Activated gamma-delta T cell treated with Interleukin-2 at 50 U/mL for 16 hours (primary cell): ENCODE results near the gene ATP6V1F.

Experiments used
- DNase-seq: peaks from one replicate; pipeline ENCODE4 v3.0.0-alpha.2; 2020

ATP6V1F gene

DNA sequence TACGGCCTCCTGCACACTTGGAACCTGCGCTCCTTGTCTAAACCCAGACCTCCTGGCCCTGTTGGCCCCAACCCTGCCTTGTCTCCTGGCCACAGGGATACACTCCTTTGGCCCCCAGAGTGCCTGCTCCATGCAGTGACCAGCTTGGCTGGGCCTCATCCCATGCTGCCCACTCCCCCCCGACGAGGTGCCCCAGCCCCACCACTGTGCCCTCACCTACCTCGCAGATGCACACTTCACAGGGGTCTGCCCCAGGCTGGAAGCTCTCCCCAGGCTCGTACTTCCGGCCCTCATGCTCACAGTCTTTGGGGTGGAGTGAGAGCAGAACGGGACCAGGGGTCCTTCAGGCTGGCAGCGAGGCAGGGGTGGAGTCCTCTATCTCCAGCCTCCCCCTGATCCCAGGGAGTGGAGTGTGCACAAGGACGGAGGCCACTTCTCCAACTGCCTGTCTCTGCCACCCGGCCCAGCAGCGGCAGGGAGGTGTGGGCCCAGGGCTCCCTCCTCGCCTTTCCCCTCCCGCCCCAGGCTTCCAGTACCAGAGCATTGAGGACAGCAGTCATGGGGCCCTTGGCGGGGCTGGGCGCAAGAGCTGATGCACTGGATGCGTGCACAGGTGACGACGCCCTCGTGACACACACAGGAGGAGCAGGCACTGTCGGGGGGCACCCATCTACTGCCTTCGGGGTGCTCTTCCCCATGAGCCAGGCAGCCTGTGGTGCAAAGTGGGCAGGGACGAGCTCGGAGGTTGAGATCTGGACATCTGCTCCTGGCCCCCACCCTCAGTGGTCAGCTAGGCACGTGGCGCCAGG is 22.1 kb downstream of the ATP6V1F start:
- DNase-seq = no peak

DNA sequence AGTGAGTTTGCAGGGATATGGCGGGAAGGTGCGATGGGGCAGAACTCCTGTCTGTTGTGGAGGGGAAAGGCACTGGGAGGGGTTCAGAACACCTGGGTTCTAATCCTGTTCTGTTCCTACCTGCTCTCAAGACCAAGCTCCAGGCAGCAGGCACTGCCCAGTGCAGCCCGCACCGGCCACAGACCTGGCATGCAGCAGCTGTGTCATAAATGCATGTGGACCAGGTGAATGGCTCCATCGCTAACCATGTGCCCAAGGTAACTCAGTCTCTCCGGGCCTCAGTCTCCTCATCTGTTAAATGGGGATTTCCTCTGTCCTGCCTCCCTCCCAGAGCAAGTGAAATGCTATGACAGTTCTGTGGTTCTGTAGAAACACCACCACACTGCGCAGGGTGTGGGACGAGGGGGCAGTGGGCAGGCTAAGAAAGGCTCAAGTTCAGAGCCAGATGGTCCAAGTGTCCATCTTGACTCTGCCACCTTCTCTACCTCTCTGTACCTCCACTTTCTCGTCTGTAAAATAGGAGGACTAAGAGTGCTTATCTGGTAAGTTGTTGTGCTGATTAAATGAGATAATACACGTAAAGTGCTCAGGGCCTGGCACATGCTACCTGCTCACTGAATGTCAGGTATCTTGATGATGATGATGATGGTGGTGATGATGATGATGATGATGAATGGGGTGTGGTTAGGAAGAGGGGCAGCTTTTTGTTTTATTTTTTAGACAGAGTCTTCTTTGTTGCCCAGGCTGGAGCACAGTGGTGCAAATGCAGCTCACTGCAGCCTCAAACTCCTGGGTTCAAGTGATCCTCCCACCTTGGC is 22.9 kb downstream of the ATP6V1F start:
- no peak for DNase-seq

GRCh38 chr7:128886391-128887168 is 23.9 kb downstream of the ATP6V1F start:
- no peak for DNase-seq

- DNase-seq = no peak
These were observed 24.7 kb downstream of the ATP6V1F start for GRCh38 chr7:128887169-128888038.

GRCh38 chr7:128888039-128888755 is 25.5 kb downstream of the ATP6V1F start:
- no peak for DNase-seq

- no peak for DNase-seq
These were observed 26.1 kb downstream of the ATP6V1F start for GRCh38 chr7:128888756-128889095.

GRCh38 chr7:128889121-128889520 is 26.5 kb downstream of the ATP6V1F start:
- no peak for DNase-seq

- DNase-seq = no peak
These were observed 27.9 kb downstream of the ATP6V1F start for GRCh38 chr7:128890306-128891109.

DNA sequence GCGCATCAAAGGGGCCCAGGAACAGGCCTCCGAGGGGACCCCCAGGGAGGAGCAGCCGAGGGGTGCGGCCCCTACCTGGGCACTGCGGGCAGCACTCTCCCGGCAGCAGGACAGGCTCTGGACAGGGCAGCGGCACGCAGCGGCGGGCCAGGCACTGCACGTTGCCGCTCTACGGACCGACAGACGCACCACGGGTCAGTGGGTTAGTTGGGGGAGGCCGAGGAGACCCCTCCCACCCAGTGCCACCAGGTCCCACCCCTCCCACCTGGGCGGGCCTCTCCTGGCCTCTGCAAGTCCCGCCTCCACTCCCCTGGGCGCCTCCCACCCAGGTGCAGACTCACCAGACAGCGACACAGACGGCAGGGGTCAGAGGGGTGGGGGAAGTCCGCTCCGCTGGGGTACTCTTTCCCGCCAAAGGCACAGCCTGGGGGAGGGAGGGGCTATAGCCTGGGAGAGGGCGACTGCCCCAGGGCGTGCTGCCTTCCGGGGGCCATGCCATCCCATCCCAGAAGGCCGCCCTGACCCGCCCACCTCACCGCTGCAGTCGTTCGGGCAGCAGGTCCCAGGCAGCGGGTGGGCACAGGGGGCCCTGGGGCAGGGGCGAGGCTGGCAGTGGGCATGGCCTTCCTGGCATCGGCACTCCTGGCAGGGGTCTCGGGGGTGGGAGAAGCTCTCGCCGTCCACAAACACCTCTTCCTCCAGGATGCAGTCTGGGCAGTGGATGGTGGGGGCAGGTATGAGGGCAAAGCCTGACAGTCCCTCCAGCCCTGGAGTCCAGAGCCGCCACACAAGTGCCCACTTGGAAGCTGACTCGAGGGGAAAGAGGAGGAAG is 28.7 kb downstream of the ATP6V1F start:
- no peak for DNase-seq

GRCh38 chr7:128891942-128892269 is 29.2 kb downstream of the ATP6V1F start:
- DNase-seq = no peak

DNA sequence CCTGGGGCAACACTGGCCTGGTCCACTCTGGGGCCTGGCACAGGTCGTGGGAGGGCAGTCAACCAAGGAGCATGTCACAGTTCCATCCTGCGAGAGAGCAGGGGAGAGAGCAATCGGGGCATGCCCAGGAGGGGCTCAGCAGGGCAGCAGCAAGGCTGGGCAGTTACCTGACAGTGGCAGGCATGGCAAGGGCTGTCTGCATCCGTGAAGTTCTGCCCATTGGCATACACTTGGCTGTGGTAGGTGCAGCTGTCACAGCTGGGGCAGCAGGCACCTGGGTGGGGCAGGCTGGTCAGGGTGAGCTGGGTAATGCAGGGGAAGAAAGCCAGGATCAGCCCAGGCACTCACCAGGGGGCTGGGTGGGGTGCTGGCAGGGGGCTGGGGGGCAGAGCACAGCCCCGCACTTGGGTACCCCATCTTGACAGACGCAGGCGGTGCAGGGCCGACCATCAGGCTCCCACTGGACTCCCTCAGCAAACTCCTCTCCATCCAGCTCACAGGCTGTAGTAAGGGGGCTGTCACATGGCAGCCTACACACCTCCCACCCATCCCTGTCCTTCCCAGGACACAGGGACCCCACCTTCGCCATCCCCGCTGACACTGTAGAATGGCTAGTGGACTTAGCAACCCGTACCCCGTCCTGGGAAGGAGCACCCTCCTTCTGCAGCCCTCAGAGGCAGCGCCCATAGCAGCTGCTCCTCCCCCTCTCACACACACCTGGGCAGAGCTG is 30.0 kb downstream of the ATP6V1F start:
- DNase-seq = no peak

GRCh38 chr7:128893251-128894100 is 30.8 kb downstream of the ATP6V1F start:
- DNase-seq = no peak

GRCh38 chr7:128894101-128894440 is 31.4 kb downstream of the ATP6V1F start:
- no peak for DNase-seq

DNA sequence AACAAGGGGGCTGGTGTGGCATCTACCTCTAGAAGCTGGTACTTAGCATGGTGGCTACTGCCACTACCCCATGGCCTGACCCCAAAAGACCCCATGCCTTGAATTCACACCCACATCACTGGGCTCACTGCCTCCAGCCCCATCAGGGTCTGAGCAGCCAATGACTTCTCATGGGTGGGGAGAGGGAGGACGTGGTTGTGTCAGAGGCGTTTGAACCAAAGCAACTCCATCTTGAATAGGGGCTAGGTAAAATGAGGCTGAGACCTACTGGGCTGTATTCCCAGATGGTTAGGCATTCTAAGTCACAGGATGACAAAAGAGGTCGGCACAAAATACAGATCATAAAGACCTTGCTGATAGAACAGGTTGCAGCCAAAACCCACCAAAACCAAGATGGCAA is 32.7 kb downstream of the ATP6V1F start:
- no peak for DNase-seq

DNA sequence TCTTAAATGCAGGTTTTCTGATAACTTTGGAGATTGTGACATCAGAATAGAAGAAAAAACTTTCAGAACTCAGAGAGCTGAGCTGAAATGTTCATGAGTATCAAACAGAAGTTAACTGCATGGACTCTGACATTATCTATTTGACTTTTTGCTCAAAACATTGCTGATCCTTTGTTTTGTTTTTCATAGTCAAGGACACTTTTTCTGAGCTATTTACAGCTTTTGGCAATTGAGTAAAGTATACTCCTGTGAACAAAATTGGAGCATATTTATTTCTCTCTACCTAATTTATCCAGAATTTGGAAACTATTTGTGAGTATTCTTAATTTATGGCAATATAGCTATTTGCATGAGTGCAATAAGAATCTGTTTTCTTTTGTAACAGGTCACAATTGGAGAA is 36.7 kb downstream of the ATP6V1F start:
- DNase-seq = no peak

DNA sequence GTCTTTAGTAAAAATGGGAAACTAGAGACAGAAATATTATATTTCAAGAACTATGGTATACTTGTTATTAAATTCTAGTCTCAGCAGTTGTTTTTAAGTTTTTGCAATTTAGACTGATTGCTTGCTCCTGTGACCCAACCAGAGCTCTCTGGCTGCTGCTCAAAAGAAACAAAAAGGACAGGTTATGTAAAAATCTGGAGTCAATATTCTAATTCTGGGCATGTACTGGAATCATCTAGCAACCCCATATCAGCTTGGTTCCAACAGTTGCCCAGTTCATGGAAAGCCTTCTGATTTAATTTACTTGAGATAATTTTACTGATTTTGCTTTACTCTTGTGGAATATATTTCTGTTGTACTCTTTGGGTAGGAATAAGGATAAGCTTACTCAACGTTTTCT is 37.6 kb downstream of the ATP6V1F start:
- no peak for DNase-seq

- no peak for DNase-seq
These were observed 40.3 kb downstream of the ATP6V1F start for GRCh38 chr7:128902761-128903585.
